Panc1 (cell line): Measurements from ENCODE around the gene CEP128. TPM values are rescaled to one million over a fixed set of nuclear protein-coding genes. Genes with fewer than 3 reads are reported as not detected.
"Not testable (repeated sequence)": the region's sequence is repeated elsewhere in the genome, so short reads cannot be mapped to it uniquely, and the experiment has no call there.

ENCODE experiments used
- ATAC-seq: fragments of 200-7000 bp; cut with Tn5 transposase; 2 replicates; pipeline ENCODE4 v1.9.1; 2020; ENCODE audit warnings: mild to moderate bottlenecking, moderate library complexity
- BruUV-seq: library from RNA; stranded (reverse); fragments of 400-500 nt; replicated peaks from 2 replicates; lab custom pipeline; 2021; lab: Mats Ljungman, UMichigan
- CTCF ChIA-PET: fragments of 300-600 bp; sonication (Branson Sonifier 250); formaldehyde crosslinking; loops from one replicate; lab custom pipeline; 2022; ENCODE audit warnings: antibody characterized with exemption; lab: Charles Lee
- POLR2A ChIA-PET: fragments of 300-600 bp; sonication (Branson Sonifier 250); formaldehyde crosslinking; loops from one replicate; lab custom pipeline; 2022; ENCODE audit warnings: antibody characterized with exemption; lab: Charles Lee
- DNase-seq: peaks from one replicate; pipeline ENCODE4 v3.0.0-alpha.2; 2010; ENCODE audit warnings: low read depth, low spot score
- H3K27ac ChIP-seq: 2 replicates; pipeline ENCODE4 v1.5.1; 2011; ENCODE audit warnings: mild to moderate bottlenecking, low read length, inconsistent platforms
- H3K27me3 ChIP-seq: fragments of 200-500 bp; sonication (Bioruptor generic); 2 replicates; pipeline ENCODE4 v1.6.0; 2014; ENCODE audit warnings: low read length, inconsistent platforms; ENCODE audit not compliant: control insufficient read depth, insufficient read depth
- H3K36me3 ChIP-seq: fragments of 200-500 bp; sonication (Bioruptor generic); 2 replicates; pipeline ENCODE4 v1.5.1; 2014; ENCODE audit warnings: inconsistent platforms, mild to moderate bottlenecking, low read length, moderate library complexity; ENCODE audit not compliant: control insufficient read depth, insufficient read depth
- H3K4me1 ChIP-seq: 2 replicates; pipeline ENCODE4 v1.5.1; 2011; ENCODE audit warnings: inconsistent platforms, mild to moderate bottlenecking, low read length, moderate library complexity; ENCODE audit not compliant: control insufficient read depth, insufficient read depth
- H3K4me3 ChIP-seq, 2 experiments: 2 replicates each; pipeline ENCODE4 v1.5.1; 2011 to 2012; ENCODE audit warnings: low read depth in 2 of 2, low read length in 2 of 2, mild to moderate bottlenecking in 2 of 2, inconsistent platforms in 1 of 2, moderate library complexity in 1 of 2
- H3K9me3 ChIP-seq: fragments of 200-500 bp; sonication (Bioruptor generic); 2 replicates; pipeline ENCODE4 v1.5.1; 2014; ENCODE audit warnings: low read depth, mild to moderate bottlenecking, inconsistent platforms, low read length, moderate library complexity; ENCODE audit not compliant: control insufficient read depth, insufficient read depth
- POLR2AphosphoS5 ChIP-seq: IDR thresholded peaks from 2 replicates; pipeline ENCODE4 v1.6.1; 2012; ENCODE audit warnings: mild to moderate bottlenecking, low read depth, low read length, moderate library complexity
- SIN3A ChIP-seq: IDR thresholded peaks from 2 replicates; pipeline ENCODE4 v1.6.1; 2012; ENCODE audit warnings: low read depth, mild to moderate bottlenecking, low read length, moderate library complexity, borderline replicate concordance; ENCODE audit not compliant: insufficient read depth
- TCF7L2 ChIP-seq: IDR thresholded peaks from 2 replicates; pipeline ENCODE4 v1.6.1; 2011; ENCODE audit warnings: mild to moderate bottlenecking, low read depth, low read length, inconsistent platforms
- in situ Hi-C: cut with HindIII; loops from 2 replicates; pipeline ENCODE4 v1.10.0; 2016; ENCODE audit warnings: low sequenced_read_pairs, low pct_unique_long_range_greater_than_20kb
- intact Hi-C: fragments of 100-400 bp; cut with micrococcal nuclease; formaldehyde crosslinking; loops from one replicate; pipeline ENCODE4 v1.10.0; 2022; ENCODE audit not compliant: unreplicated experiment
- total RNA-seq: library from RNA; stranded (reverse); gene quantifications from one replicate; pipeline ENCODE4 v1.2.1, GENCODE V29; 2021; ENCODE audit not compliant: unreplicated experiment
- TF ChIP-seq, protein P1 (sequence below), 2 experiments: IDR thresholded peaks; 2 replicates each; pipeline ENCODE4 v1.6.1; 2011 to 2012; ENCODE audit warnings: low read depth in 2 of 2, control low read depth in 1 of 2, low read length in 1 of 2, mild to moderate bottlenecking in 1 of 2, moderate library complexity in 1 of 2; ENCODE audit not compliant: insufficient read depth in 1 of 2
- TF ChIP-seq, protein P2 (sequence below): fragments of 450-650 bp; IDR thresholded peaks from 2 replicates; pipeline ENCODE4 v1.5.1; 2017; ENCODE audit warnings: mild to moderate bottlenecking

The CEP128 gene
- total RNA-seq, 1 experiment from 2014 or later: 9.3 TPM

GRCh38 chr14:80919622-80920021 lies 21.9 kb downstream of the CEP128 start:
- TF ChIP-seq SIN3A (no peak), TCF7L2 (no peak)
- POLR2A ChIA-PET: no interaction called here
- Histone ChIP-seq H3K27me3 (no peaks in the 10 kb centered on the region), H3K36me3 (no peaks in the 10 kb centered on the region; the same call in 1 of the 2 replicates), H3K4me3 (no peak overlapping the region), H3K9me3 (no peaks in the 10 kb centered on the region), H3K27ac (no peak overlapping the region), H3K4me1 (no peaks in the 10 kb centered on the region)
- CTCF ChIA-PET: no interaction called here
- intact Hi-C loops: no loop called here
- DNase-seq (no peak), ATAC-seq (no peak)
- BruUV-seq: no TSS peak
- in situ Hi-C loops: no loop called here

DNA sequence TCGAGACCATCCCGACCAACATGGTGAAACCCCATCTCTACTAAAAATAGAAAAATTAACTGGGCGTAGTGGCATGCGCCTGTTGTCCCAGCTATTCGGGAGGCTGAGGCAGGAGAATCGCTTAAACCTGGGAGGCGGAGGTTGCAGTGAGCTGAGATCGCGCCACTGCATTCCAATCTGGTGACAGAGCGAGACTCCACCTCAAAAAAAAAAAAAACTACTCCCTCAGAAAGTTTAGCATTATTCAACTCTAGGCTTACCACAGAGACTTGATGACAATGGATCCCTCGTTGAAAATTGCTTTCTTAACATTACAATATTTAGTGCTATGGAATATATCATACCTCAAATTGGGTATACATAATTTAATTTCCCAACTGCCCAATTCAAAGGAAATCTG lies 29.5 kb downstream of the CEP128 start:
- H3K4me3 ChIP-seq, H3K36me3 ChIP-seq, in situ Hi-C loops, H3K4me1 ChIP-seq, BruUV-seq, POLR2A ChIA-PET, DNase-seq, H3K9me3 ChIP-seq, intact Hi-C loops, H3K27me3 ChIP-seq, ATAC-seq, H3K27ac ChIP-seq: not testable (repeated sequence)
- CTCF ChIA-PET: interaction anchor here (0.6 kb wide), 1 partner anchor 115 kb away, joined by 6 read pairs; no protein-coding TSS in a partner anchor

GRCh38 chr14:80906946-80907345 lies 34.6 kb downstream of the CEP128 start:
- ATAC-seq (no peak), DNase-seq (no peak)
- TF ChIP-seq SIN3A: no peak
- TF ChIP-seq POLR2AphosphoS5: no peak
- TF ChIP-seq, protein P1, sequence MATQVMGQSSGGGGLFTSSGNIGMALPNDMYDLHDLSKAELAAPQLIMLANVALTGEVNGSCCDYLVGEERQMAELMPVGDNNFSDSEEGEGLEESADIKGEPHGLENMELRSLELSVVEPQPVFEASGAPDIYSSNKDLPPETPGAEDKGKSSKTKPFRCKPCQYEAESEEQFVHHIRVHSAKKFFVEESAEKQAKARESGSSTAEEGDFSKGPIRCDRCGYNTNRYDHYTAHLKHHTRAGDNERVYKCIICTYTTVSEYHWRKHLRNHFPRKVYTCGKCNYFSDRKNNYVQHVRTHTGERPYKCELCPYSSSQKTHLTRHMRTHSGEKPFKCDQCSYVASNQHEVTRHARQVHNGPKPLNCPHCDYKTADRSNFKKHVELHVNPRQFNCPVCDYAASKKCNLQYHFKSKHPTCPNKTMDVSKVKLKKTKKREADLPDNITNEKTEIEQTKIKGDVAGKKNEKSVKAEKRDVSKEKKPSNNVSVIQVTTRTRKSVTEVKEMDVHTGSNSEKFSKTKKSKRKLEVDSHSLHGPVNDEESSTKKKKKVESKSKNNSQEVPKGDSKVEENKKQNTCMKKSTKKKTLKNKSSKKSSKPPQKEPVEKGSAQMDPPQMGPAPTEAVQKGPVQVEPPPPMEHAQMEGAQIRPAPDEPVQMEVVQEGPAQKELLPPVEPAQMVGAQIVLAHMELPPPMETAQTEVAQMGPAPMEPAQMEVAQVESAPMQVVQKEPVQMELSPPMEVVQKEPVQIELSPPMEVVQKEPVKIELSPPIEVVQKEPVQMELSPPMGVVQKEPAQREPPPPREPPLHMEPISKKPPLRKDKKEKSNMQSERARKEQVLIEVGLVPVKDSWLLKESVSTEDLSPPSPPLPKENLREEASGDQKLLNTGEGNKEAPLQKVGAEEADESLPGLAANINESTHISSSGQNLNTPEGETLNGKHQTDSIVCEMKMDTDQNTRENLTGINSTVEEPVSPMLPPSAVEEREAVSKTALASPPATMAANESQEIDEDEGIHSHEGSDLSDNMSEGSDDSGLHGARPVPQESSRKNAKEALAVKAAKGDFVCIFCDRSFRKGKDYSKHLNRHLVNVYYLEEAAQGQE (IDR thresholded peaks at IDR 0.05; ENCODE audit: insufficient read depth in 1 of 2, low read depth in 2 of 2, low read length in 1 of 2): no peak
- no peak for TF ChIP-seq TCF7L2
- TF ChIP-seq, protein P2, sequence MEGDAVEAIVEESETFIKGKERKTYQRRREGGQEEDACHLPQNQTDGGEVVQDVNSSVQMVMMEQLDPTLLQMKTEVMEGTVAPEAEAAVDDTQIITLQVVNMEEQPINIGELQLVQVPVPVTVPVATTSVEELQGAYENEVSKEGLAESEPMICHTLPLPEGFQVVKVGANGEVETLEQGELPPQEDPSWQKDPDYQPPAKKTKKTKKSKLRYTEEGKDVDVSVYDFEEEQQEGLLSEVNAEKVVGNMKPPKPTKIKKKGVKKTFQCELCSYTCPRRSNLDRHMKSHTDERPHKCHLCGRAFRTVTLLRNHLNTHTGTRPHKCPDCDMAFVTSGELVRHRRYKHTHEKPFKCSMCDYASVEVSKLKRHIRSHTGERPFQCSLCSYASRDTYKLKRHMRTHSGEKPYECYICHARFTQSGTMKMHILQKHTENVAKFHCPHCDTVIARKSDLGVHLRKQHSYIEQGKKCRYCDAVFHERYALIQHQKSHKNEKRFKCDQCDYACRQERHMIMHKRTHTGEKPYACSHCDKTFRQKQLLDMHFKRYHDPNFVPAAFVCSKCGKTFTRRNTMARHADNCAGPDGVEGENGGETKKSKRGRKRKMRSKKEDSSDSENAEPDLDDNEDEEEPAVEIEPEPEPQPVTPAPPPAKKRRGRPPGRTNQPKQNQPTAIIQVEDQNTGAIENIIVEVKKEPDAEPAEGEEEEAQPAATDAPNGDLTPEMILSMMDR: no peak
- Histone ChIP-seq H3K27me3 (no peaks in the 10 kb centered on the region), H3K27ac (no peak overlapping the region), H3K36me3 (no peaks in the 10 kb centered on the region), H3K4me1 (no peaks in the 10 kb centered on the region), H3K9me3 (no peaks in the 10 kb centered on the region), H3K4me3 (no peak overlapping the region)
- ChIA-PET CTCF (no interaction called here), POLR2A (no interaction called here)
- intact Hi-C loops: no loop called here
- no TSS peak for BruUV-seq
- in situ Hi-C loops: no loop called here
